ENCODE data around the gene C9orf43. TPM values are rescaled to one million over a fixed set of nuclear protein-coding genes. Genes with fewer than 3 reads are reported as not detected.
A peak's percentile ranks its signal among the peaks of the same experiment; 100 is the strongest.
"Not testable (repeated sequence)": the region's sequence is repeated elsewhere in the genome, so short reads cannot be mapped to it uniquely, and the experiment has no call there.

The C9orf43 gene
- total and polyA plus RNA-seq, 4 donors = 0.09 to 1.1 (median 0.25) TPM

DNA sequence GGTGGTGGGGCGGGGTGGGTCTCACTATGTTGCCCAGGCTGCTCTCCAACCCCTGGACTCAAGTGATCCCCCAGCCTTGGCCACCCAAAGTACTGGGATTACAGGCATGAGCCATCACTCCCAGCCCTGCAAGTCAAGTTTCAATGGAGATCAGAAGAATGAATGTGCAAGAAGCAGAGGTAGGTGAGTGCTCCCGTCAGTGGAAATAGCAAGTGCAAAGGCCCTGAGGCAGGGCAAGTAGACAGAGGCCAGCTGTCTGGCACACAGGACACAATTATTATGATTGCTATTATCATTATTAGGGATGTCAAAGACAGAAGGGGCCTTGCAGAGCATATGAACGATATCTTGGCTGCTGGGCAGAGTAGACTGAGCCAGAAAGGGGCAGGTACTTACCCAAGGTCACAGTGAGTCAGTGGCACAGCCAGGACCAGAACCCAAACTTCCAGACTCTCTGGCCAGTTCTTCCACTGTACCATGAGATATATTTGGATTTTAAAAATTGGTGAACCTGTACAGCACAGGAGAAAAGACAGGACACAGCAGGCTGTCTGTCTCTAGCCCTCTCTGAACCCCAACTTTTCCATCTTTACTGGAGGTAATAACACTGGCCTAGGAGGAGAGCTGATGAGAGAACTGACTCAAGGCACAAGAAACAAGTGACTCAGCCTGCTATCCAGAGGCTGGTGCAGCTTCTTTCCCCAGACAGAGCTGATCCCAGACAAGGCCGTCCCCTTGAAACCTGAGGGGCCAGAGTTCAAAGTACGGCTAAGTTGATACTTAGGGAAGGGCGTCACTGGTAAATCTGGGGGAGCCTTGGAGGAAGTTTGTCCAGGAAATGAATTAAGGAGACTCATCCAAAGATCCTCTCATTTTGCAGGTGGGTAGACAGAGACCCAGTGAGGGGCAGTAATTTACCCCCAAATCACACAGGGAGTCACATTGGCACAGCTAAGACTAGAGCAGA lies 35.2 kb upstream of the C9orf43 start:
- WGBS = 39% methylated on average over 6 of the region's 6 CpGs
- Histone ChIP-seq H3K9ac (ENCODE audit: low read depth in 1 of 2, low read length in 2 of 2) (peak overlapping the region; percentile 10 to 61), H3K9me3 (ENCODE audit: control insufficient read depth in 4 of 4, low read length in 3 of 4) (no peaks in the 10 kb centered on the region), H3K4me3 (ENCODE audit: low read depth in 1 of 3, low read length in 3 of 3) (peak overlapping the region; percentile 57 to 92 (median 63)), H3K27me3 (ENCODE audit: control insufficient read depth in 4 of 4, insufficient read depth in 4 of 4, low read length in 3 of 4) (no peaks in the 10 kb centered on the region), H3K36me3 (ENCODE audit: control insufficient read depth in 4 of 4, insufficient read depth in 3 of 4, low read depth in 1 of 4, low read length in 3 of 4) (peaks cover 5 to 17% (median 10%) of the 10 kb centered on the region in 4 donors), H3K4me1 (ENCODE audit: control insufficient read depth in 4 of 4, insufficient read depth in 4 of 4, low read length in 3 of 4) (peaks cover 6 to 73% (median 55%) of the 10 kb centered on the region in 4 donors), H3K27ac (ENCODE audit: low read depth in 1 of 2, low read length in 2 of 2) (peak overlapping the region; percentile 5 to 22)
- no peak for DNase-seq (ENCODE audit: low spot score)
- no peak for TF ChIP-seq RAD21 (IDR thresholded peaks at IDR 0.05)
- TF ChIP-seq HNF4A (conservative IDR thresholded peaks at IDR 0.05) = peak; percentile 45 to 46
- no peak for TF ChIP-seq EGR1 (IDR thresholded peaks at IDR 0.05; ENCODE audit: low read depth in 2 of 2)

DNA sequence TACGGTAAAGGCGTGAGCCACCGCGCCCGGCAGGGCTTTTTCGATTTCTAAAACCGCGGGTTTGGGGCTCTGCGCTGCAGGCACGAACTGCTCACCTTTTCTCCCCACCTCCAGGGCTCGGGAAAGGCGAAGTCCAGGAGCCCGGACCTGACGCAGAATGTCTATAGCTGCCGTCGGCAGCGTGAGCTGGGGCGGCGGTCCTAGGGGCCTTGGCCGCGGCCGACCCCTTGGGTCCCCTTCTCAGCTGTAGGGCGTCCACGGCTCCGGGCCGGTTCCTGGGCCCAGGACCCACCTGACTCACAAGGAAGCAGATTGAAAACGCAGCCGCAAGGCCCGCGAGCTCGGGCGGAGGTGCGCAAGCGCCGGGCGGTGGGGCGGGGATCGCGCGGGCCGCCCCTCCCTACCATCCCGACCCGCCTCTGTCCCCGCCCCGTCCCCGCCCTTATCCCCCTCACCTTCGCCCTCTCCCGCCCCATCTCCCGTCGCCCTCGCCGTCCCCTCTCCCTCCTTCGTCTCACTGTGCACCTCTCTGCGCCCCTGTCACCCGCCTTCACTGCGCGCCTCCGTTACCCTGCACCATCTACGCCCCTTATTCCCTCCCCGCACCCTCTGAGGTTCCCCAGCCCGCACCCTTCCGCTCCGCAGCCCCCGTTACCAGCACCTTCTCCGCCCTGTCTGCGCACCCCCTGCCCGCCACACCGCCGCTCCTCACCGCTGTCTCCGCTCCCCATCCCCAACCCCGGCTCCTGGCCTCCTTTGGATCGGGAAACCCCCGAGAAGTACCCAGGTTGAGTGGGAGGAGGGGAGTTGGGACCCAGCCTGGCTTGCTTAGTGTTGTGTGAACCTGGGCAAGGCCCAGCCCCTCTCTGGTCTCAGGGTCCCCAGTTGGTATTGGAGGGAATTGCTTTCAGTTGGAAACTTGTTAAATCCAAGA lies 33.6 kb upstream of the C9orf43 start, which contains the start of gene HDHD3:
TSS of gene HDHD3 (minus strand) at position 353 of the 934 bp plus-strand sequence. CDS start 2,632 bp downstream, outside the sequence.
- Histone ChIP-seq H3K36me3 (ENCODE audit: control insufficient read depth in 4 of 4, insufficient read depth in 3 of 4, low read depth in 1 of 4, low read length in 3 of 4) (peaks cover 5 to 17% (median 10%) of the 10 kb centered on the region in 4 donors), H3K4me3 (ENCODE audit: low read depth in 1 of 3, low read length in 3 of 3) (peak within 1 kb of the TSS; percentile 63 to 92 (median 91)), H3K27me3 (ENCODE audit: control insufficient read depth in 4 of 4, insufficient read depth in 4 of 4, low read length in 3 of 4) (no peaks in the 10 kb centered on the region), H3K9ac (ENCODE audit: low read depth in 1 of 2, low read length in 2 of 2) (peak within 1 kb of the TSS; percentile 55 to 82), H3K27ac (ENCODE audit: low read depth in 1 of 2, low read length in 2 of 2) (peak within 1 kb of the TSS; percentile 75 to 77), H3K9me3 (ENCODE audit: control insufficient read depth in 4 of 4, low read length in 3 of 4) (no peaks in the 10 kb centered on the region), H3K4me1 (ENCODE audit: control insufficient read depth in 4 of 4, insufficient read depth in 4 of 4, low read length in 3 of 4) (peaks cover 8 to 71% (median 59%) of the 10 kb centered on the region in 4 donors)
- WGBS = under 1% methylated on average over 74 of the region's 74 CpGs
- TF ChIP-seq, protein P1, sequence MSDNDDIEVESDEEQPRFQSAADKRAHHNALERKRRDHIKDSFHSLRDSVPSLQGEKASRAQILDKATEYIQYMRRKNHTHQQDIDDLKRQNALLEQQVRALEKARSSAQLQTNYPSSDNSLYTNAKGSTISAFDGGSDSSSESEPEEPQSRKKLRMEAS (IDR thresholded peaks at IDR 0.05) = no peak
- peak; percentile 4 to 33 for TF ChIP-seq HNF4A (conservative IDR thresholded peaks at IDR 0.05)
- TF ChIP-seq, protein P2, sequence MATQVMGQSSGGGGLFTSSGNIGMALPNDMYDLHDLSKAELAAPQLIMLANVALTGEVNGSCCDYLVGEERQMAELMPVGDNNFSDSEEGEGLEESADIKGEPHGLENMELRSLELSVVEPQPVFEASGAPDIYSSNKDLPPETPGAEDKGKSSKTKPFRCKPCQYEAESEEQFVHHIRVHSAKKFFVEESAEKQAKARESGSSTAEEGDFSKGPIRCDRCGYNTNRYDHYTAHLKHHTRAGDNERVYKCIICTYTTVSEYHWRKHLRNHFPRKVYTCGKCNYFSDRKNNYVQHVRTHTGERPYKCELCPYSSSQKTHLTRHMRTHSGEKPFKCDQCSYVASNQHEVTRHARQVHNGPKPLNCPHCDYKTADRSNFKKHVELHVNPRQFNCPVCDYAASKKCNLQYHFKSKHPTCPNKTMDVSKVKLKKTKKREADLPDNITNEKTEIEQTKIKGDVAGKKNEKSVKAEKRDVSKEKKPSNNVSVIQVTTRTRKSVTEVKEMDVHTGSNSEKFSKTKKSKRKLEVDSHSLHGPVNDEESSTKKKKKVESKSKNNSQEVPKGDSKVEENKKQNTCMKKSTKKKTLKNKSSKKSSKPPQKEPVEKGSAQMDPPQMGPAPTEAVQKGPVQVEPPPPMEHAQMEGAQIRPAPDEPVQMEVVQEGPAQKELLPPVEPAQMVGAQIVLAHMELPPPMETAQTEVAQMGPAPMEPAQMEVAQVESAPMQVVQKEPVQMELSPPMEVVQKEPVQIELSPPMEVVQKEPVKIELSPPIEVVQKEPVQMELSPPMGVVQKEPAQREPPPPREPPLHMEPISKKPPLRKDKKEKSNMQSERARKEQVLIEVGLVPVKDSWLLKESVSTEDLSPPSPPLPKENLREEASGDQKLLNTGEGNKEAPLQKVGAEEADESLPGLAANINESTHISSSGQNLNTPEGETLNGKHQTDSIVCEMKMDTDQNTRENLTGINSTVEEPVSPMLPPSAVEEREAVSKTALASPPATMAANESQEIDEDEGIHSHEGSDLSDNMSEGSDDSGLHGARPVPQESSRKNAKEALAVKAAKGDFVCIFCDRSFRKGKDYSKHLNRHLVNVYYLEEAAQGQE (IDR thresholded peaks at IDR 0.05) = peak; percentile 22
- DNase-seq (ENCODE audit: low spot score) = peak; percentile 83

DNA sequence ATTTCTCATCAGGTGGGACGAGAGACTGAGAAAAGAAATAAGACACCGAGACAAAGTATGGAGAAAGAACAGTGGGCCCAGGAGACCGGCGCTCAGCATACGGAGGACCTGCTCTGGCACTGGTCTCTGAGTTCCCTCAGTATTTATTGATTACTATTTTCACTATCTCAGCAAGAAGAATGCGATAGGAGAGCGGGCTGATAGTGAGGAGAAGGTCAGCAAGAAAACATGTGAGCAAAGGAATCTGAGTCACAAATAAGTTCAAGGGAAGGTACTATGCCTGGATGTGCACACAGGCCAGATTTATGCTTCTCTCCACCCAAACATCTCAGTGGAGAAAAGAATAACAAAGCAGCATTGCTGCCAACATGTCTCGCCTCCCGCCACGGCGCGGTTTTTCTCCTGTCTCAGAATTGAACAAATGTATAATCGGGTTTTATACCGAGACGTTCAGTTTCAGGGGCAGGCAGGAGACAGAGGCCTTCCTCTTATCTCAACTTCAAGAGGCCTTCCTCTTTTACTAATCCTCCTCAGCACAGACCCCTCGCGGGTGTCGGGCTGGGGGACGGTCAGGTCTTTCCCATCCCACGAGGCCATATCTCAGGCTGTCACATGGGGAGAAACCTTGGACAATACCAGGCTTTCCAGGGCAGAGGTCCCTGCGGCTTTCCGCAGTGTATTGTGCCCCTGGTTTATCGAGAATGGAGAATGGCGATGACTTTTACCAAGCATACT lies 31.3 kb upstream of the C9orf43 start:
- WGBS = 28% methylated on average over 24 of the region's 24 CpGs
- TF ChIP-seq SP1 (IDR thresholded peaks at IDR 0.05) = peak; percentile 33
- peak; percentile 21 to 22 for TF ChIP-seq HNF4A (conservative IDR thresholded peaks at IDR 0.05)
- H3K9ac ChIP-seq (ENCODE audit: low read depth in 1 of 2, low read length in 2 of 2); H3K9me3 ChIP-seq (ENCODE audit: control insufficient read depth in 4 of 4, low read length in 3 of 4); DNase-seq (ENCODE audit: low spot score); H3K27me3 ChIP-seq (ENCODE audit: control insufficient read depth in 4 of 4, insufficient read depth in 4 of 4, low read length in 3 of 4); H3K4me3 ChIP-seq (ENCODE audit: low read depth in 1 of 3, low read length in 3 of 3); H3K36me3 ChIP-seq (ENCODE audit: control insufficient read depth in 4 of 4, insufficient read depth in 3 of 4, low read depth in 1 of 4, low read length in 3 of 4): not testable (repeated sequence)
- Histone ChIP-seq H3K27ac (ENCODE audit: low read depth in 1 of 2, low read length in 2 of 2) (peak overlapping the region in 1 of 2 donors; percentile 28), H3K4me1 (ENCODE audit: control insufficient read depth in 4 of 4, insufficient read depth in 4 of 4, low read length in 3 of 4) (peaks cover 8 to 59% (median 53%) of the 10 kb centered on the region in 4 donors)

DNA sequence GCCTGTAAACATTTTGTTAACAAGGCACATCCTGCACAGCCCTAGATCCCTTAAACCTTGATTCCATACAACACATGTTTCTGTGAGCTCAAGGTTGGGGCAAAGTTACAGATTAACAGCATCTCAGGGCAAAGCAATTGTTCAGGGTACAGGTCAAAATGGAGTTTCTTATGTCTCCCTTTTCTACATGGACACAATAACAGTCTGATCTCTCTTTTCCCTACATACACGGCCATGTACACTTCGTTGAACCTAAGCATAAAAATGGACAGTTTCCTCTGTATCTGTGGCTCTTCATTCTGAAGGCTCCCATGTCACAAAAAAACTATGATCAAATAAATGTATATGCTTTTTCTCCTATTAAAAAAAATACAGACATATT lies 30.7 kb upstream of the C9orf43 start:
- WGBS = 77% methylated on average over 2 of the region's 2 CpGs
- H3K36me3 ChIP-seq (ENCODE audit: control insufficient read depth in 4 of 4, insufficient read depth in 3 of 4, low read depth in 1 of 4, low read length in 3 of 4); H3K9ac ChIP-seq (ENCODE audit: low read depth in 1 of 2, low read length in 2 of 2); H3K4me3 ChIP-seq (ENCODE audit: low read depth in 1 of 3, low read length in 3 of 3); H3K27me3 ChIP-seq (ENCODE audit: control insufficient read depth in 4 of 4, insufficient read depth in 4 of 4, low read length in 3 of 4); DNase-seq (ENCODE audit: low spot score); H3K9me3 ChIP-seq (ENCODE audit: control insufficient read depth in 4 of 4, low read length in 3 of 4): not testable (repeated sequence)
- peaks cover 8 to 53% (median 47%) of the 10 kb centered on the region in 4 donors for H3K4me1 ChIP-seq (ENCODE audit: control insufficient read depth in 4 of 4, insufficient read depth in 4 of 4, low read length in 3 of 4)
- H3K27ac ChIP-seq (ENCODE audit: low read depth in 1 of 2, low read length in 2 of 2) = peak overlapping the region in 1 of 2 donors; percentile 28
